Calu3 (cell line): ENCODE results near the gene CTSC. TPM values are rescaled to one million over a fixed set of nuclear protein-coding genes. Genes with fewer than 3 reads are reported as not detected.

Experiments used
- BruUV-seq: library from RNA; stranded (reverse); fragments of 400-500 nt; replicated peaks from 2 replicates; lab custom pipeline; 2021; lab: Mats Ljungman, UMichigan
- CTCF ChIA-PET: fragments of 300-600 bp; sonication (Branson Sonifier 250); formaldehyde crosslinking; loops from one replicate; lab custom pipeline; 2022; ENCODE audit warnings: antibody characterized with exemption; lab: Charles Lee
- DNase-seq: peaks from one replicate; pipeline ENCODE4 v3.0.0; 2022
- H3K27ac Mint-ChIP-seq: one replicate; pipeline ENCODE4 v1.8.0; 2022; ENCODE audit warnings: mixed read lengths; ENCODE audit not compliant: unreplicated experiment
- H3K27me3 Mint-ChIP-seq: one replicate; pipeline ENCODE4 v1.8.0; 2022; ENCODE audit warnings: mixed read lengths; ENCODE audit not compliant: unreplicated experiment
- H3K36me3 Mint-ChIP-seq: one replicate; pipeline ENCODE4 v1.8.0; 2022; ENCODE audit warnings: mild to moderate bottlenecking, moderate library complexity, mixed read lengths; ENCODE audit not compliant: insufficient read depth, unreplicated experiment
- H3K4me1 Mint-ChIP-seq: one replicate; pipeline ENCODE4 v1.8.0; 2022; ENCODE audit warnings: mild to moderate bottlenecking, low read depth, mixed read lengths; ENCODE audit not compliant: unreplicated experiment
- H3K4me3 Mint-ChIP-seq: one replicate; pipeline ENCODE4 v1.8.0; 2022; ENCODE audit warnings: mild to moderate bottlenecking, low read depth, moderate library complexity, mixed read lengths; ENCODE audit not compliant: unreplicated experiment
- H3K9me3 Mint-ChIP-seq: one replicate; pipeline ENCODE4 v1.8.0; 2022; ENCODE audit warnings: low read depth, mixed read lengths; ENCODE audit not compliant: unreplicated experiment
- CTCF ChIP-seq: fragments of 200-600 bp; IDR thresholded peaks from one replicate; pipeline ENCODE4 v1.8.0; 2022; ENCODE audit warnings: antibody characterized with exemption; ENCODE audit not compliant: unreplicated experiment
- intact Hi-C: fragments of 100-400 bp; cut with micrococcal nuclease; formaldehyde crosslinking; loops from one replicate; pipeline ENCODE4 v1.10.0; 2022; ENCODE audit not compliant: unreplicated experiment
- total RNA-seq: library from RNA; stranded (reverse); gene quantifications from 2 replicates; pipeline ENCODE4 v1.2.3, GENCODE V29; 2022

CTSC gene
- total RNA-seq, 1 experiment from 2014 or later = 413 TPM

- H3K9me3 Mint-ChIP-seq = no peaks in the 10 kb centered on the region
- peaks cover 15% of the 10 kb centered on the region for H3K4me1 Mint-ChIP-seq
- TF ChIP-seq CTCF = no peak
- H3K27me3 Mint-ChIP-seq = no peaks in the 10 kb centered on the region
- intact Hi-C loops = no loop called here
- no peak overlapping the region for H3K4me3 Mint-ChIP-seq
- no peak overlapping the region for H3K27ac Mint-ChIP-seq
- CTCF ChIA-PET = interaction anchor here (0.6 to 1.2 kb wide), 2 partner anchors 252 to 260 kb away, joined by 3 read pairs; no protein-coding TSS in a partner anchor
- DNase-seq = peak; percentile 64
- BruUV-seq = no TSS peak
- peaks cover 36% of the 10 kb centered on the region for H3K36me3 Mint-ChIP-seq
These were observed 45.2 kb downstream of the CTSC start for GRCh38 chr11:88292171-88292843.

- Mint-ChIP-seq H3K4me1 (peaks cover 26% of the 10 kb centered on the region), H3K4me3 (no peak overlapping the region), H3K27me3 (no peaks in the 10 kb centered on the region), H3K9me3 (no peaks in the 10 kb centered on the region), H3K27ac (no peak overlapping the region), H3K36me3 (peaks cover 37% of the 10 kb centered on the region)
- no TSS peak for BruUV-seq
- CTCF ChIA-PET = no interaction called here
- intact Hi-C loops = loop anchor here (10.0 kb wide), 1 partner anchor 394 kb away; no protein-coding TSS in a partner anchor
- DNase-seq = no peak
- no peak for TF ChIP-seq CTCF
These were observed 49.0 kb downstream of the CTSC start for GRCh38 chr11:88288560-88288959.

- intact Hi-C loops = loop anchor here (5.0 to 10.0 kb wide), 2 partner anchors 182 to 390 kb away; no protein-coding TSS in a partner anchor
- Mint-ChIP-seq H3K36me3 (peaks cover 16% of the 10 kb centered on the region), H3K4me3 (no peak overlapping the region), H3K27ac (no peak overlapping the region), H3K9me3 (no peaks in the 10 kb centered on the region), H3K4me1 (peaks cover 26% of the 10 kb centered on the region), H3K27me3 (no peaks in the 10 kb centered on the region)
- TF ChIP-seq CTCF = no peak
- DNase-seq = no peak
- CTCF ChIA-PET = interaction anchor here (0.7 kb wide), 1 partner anchor 105 kb away, joined by 3 read pairs; no protein-coding TSS in a partner anchor
- BruUV-seq = no TSS peak
These were observed 53.0 kb downstream of the CTSC start for GRCh38 chr11:88284336-88285050.

GRCh38 chr11:88282747-88283515 lies 54.6 kb downstream of the CTSC start:
- no TSS peak for BruUV-seq
- CTCF ChIA-PET = interaction anchor here (1.2 kb wide), 1 partner anchor 19 kb away, joined by 7 read pairs; no protein-coding TSS in a partner anchor

More at GRCh38 chr11:88282747-88283515, 54.6 kb downstream of the CTSC start:
- no peaks in the 10 kb centered on the region for H3K9me3 Mint-ChIP-seq
- H3K36me3 Mint-ChIP-seq = peaks cover 5% of the 10 kb centered on the region
- intact Hi-C loops = loop anchor here (5.0 to 10.0 kb wide), 2 partner anchors 181 to 388 kb away; no protein-coding TSS in a partner anchor
- no peak overlapping the region for H3K27ac Mint-ChIP-seq
- H3K27me3 Mint-ChIP-seq = no peaks in the 10 kb centered on the region
- H3K4me3 Mint-ChIP-seq = no peak overlapping the region
- no peak for DNase-seq
- TF ChIP-seq CTCF = no peak
- peaks cover 17% of the 10 kb centered on the region for H3K4me1 Mint-ChIP-seq
